ENCODE measurements around the gene LOXL3. TPM values are rescaled to one million over a fixed set of nuclear protein-coding genes. Genes with fewer than 3 reads are reported as not detected.
A peak's percentile ranks its signal among the peaks of the same experiment; 100 is the strongest.

Gene LOXL3
- total RNA-seq, 4 donors from 2014 or later, result 1.6 to 4.1 (median 3.0) TPM

DNA sequence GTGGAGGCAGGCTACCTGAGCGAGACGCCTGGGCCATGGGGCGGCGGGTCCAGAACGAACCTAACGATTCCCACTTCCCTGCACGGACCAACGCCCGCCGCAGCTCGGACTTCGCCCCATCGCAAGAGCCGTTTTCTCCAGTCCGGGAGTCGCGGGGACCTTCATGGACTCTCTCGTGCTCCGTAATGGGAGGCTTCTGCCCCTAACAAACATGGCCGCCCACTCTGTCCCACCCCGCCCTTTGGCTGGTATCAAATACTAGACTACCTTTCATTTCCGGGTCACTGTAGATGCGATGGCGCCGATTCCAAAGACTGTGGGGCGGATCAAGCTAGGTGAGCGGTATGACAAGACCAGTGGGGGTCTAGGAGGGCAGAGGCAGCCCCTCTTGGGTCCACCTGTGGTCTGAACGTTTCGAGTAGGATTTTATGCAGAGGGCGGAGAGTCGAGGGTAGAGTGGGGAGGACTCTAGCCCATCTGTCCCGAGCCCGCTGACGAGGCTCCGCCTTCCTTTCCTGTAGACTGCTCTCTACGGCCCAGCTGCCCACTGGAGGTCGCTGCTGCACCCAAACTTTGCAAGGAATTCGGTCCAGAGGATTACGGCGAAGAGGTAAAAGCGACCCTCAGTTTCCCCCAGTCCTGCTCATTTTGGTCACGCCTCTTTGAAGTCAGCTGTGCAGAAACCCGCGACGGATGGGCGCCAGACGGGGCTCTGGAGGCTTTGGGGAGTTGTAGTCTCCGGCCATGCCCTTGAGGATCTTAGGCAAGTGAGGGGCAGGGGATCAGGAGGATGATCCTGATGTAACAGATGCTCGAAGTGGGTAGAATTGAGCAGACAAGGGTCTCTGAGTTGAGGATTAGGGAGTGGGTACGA lies 70.7 kb downstream of the LOXL3 start, which contains the start of the genes CCDC142 and TTC31:
CCDC142 (minus strand) TSS at position 198 of the 874 bp plus-strand sequence; CDS start at position 37, 161 bp downstream.
TTC31 (plus strand) TSS at position 281 of the 874 bp plus-strand sequence; CDS start at position 296, 15 bp downstream.
- 0% methylated on average over 1 to 19 of the region's 50 CpGs for WGBS, 2 donors (ENCODE audit: low coverage in 1 of 2)

More for the DNA sequence above, 70.7 kb downstream of the LOXL3 start, which contains the start of the genes CCDC142 and TTC31:
- intact Hi-C loops (cut with DNase I; ENCODE audit: low total_unique reads) (loop anchor here (2.0 to 5.0 kb wide), 2 partner anchors 48 to 104 kb away; no protein-coding TSS in a partner anchor), in situ Hi-C loops (cut with MboI; ENCODE audit: low pct_ligation_motif_present in 1 of 4, low pct_unique_long_range_greater_than_20kb in 1 of 4, low sequenced_read_pairs in 3 of 4) (loop anchor here in 3 of 4 donors (10.0 to 25.0 kb wide), 2 partner anchors 102 to 104 kb away; no protein-coding TSS in a partner anchor)
- Histone ChIP-seq H3K27me3 (no peaks in the 10 kb centered on the region), H3K27ac (peak within 1 kb of the TSS; percentile 88 to 97 (median 94)), H3K4me3 (peak within 1 kb of the TSS; percentile 72 to 88 (median 82)), H3K9me3 (no peaks in the 10 kb centered on the region), H3K4me1 (peaks cover 15 to 29% (median 23%) of the 10 kb centered on the region in 4 donors), H3K36me3 (peaks cover 0 to 11% (median 4%) of the 10 kb centered on the region in 4 donors)
- DNase-seq, result peak; percentile 97
- TF ChIP-seq, protein P1, sequence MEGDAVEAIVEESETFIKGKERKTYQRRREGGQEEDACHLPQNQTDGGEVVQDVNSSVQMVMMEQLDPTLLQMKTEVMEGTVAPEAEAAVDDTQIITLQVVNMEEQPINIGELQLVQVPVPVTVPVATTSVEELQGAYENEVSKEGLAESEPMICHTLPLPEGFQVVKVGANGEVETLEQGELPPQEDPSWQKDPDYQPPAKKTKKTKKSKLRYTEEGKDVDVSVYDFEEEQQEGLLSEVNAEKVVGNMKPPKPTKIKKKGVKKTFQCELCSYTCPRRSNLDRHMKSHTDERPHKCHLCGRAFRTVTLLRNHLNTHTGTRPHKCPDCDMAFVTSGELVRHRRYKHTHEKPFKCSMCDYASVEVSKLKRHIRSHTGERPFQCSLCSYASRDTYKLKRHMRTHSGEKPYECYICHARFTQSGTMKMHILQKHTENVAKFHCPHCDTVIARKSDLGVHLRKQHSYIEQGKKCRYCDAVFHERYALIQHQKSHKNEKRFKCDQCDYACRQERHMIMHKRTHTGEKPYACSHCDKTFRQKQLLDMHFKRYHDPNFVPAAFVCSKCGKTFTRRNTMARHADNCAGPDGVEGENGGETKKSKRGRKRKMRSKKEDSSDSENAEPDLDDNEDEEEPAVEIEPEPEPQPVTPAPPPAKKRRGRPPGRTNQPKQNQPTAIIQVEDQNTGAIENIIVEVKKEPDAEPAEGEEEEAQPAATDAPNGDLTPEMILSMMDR (IDR thresholded peaks at IDR 0.05), result peak; percentile 82 to 94 (median 88)
- TF ChIP-seq EP300 (IDR thresholded peaks at IDR 0.05; ENCODE audit: low read depth) (no peak), POLR2AphosphoS5 (IDR thresholded peaks at IDR 0.05) (peak; percentile 61 to 81 (median 66)), POLR2A (IDR thresholded peaks at IDR 0.05) (peak; percentile 79)

Other genes starting within 250 kb of the LOXL3 start
- 1 to 10 TPM in 3 of 4 donors, under 1 TPM in 1; 0.37 to 6.1 (median 3.5) TPM for gene SLC4A5, start 210.5 kb downstream of the LOXL3 start, total RNA-seq
- gene DCTN1, start 173.6 kb downstream of the LOXL3 start, total RNA-seq, result 100 to 1,000 TPM; 109 to 134 (median 122) TPM
- gene C2orf81, start 132.3 kb downstream of the LOXL3 start, total RNA-seq, result 1 to 10 TPM in 1 of 4 donors, under 1 TPM in 1, not detected in 2; 0.82 to 1.3 TPM
- gene WDR54, start 132.2 kb downstream of the LOXL3 start, total RNA-seq, result 1 to 10 TPM in 2 of 4 donors, not detected in 2; 2.3 to 7.0 TPM
- gene RTKN, start 112.0 kb downstream of the LOXL3 start, total RNA-seq, result 10 to 100 TPM; 29.7 to 46.4 (median 41.9) TPM
- gene INO80B, start 98.9 kb downstream of the LOXL3 start, total RNA-seq, result 10 to 100 TPM; 12.9 to 53.9 (median 34.5) TPM
- 100 to 1,000 TPM in 1 of 4 donors, 10 to 100 TPM in 3; 59.5 to 101 (median 62.7) TPM for gene WBP1, start 95.5 kb downstream of the LOXL3 start, total RNA-seq
- 10 to 100 TPM; 54.8 to 76.7 (median 58.9) TPM for gene MOGS, start 88.6 kb downstream of the LOXL3 start, total RNA-seq
- 100 to 1,000 TPM in 1 of 4 donors, 10 to 100 TPM in 3; 23.2 to 170 (median 26.3) TPM for gene MRPL53, start 81.3 kb downstream of the LOXL3 start, total RNA-seq
- 10 to 100 TPM; 49.7 to 93.1 (median 71.6) TPM for gene CCDC142, start 70.9 kb downstream of the LOXL3 start, total RNA-seq
- 10 to 100 TPM; 16.9 to 36.0 (median 32.0) TPM for gene TTC31, start 70.9 kb downstream of the LOXL3 start, total RNA-seq
- 1 to 10 TPM in 2 of 4 donors, under 1 TPM in 1, not detected in 1; 0.80 to 3.8 (median 1.6) TPM for gene LBX2, start 54.3 kb downstream of the LOXL3 start, total RNA-seq
- 10 to 100 TPM in 3 of 4 donors, 1 to 10 TPM in 1; 3.7 to 23.9 (median 19.3) TPM for gene PCGF1, start 46.2 kb downstream of the LOXL3 start, total RNA-seq
- 1 to 10 TPM in 1 of 4 donors, under 1 TPM in 1, not detected in 2; 0.96 to 2.5 TPM for gene TLX2, start 39.5 kb downstream of the LOXL3 start, total RNA-seq
- gene DQX1, start 27.7 kb downstream of the LOXL3 start, total RNA-seq, result 100 to 1,000 TPM in 1 of 4 donors, 10 to 100 TPM in 3; 32.4 to 194 (median 53.1) TPM
- 100 to 1,000 TPM; 164 to 264 (median 189) TPM for gene AUP1, start 24.2 kb downstream of the LOXL3 start, total RNA-seq
- gene HTRA2, start 24.0 kb downstream of the LOXL3 start, total RNA-seq, result 10 to 100 TPM in 3 of 4 donors, 1 to 10 TPM in 1; 8.6 to 29.6 (median 21.0) TPM
- gene DOK1, start 778 bp upstream of the LOXL3 start, total RNA-seq, result 10 to 100 TPM; 14.7 to 21.3 (median 20.1) TPM
- gene M1AP, start 94.4 kb upstream of the LOXL3 start, total RNA-seq, result under 1 TPM in 1 of 4 donors, not detected in 3; 0.27 TPM
- gene SEMA4F, start 100.3 kb upstream of the LOXL3 start, total RNA-seq, result 1 to 10 TPM in 3 of 4 donors, under 1 TPM in 1; 0.75 to 5.7 (median 3.6) TPM